Hippocampal formation (tissue), 2 donors: ENCODE data around the gene C11orf21.

Experiments
- DNase-seq, 2 donors: peaks; one replicate each; lab custom pipeline; 2025; lab: John Stamatoyannopoulos, UW

Gene C11orf21

DNA sequence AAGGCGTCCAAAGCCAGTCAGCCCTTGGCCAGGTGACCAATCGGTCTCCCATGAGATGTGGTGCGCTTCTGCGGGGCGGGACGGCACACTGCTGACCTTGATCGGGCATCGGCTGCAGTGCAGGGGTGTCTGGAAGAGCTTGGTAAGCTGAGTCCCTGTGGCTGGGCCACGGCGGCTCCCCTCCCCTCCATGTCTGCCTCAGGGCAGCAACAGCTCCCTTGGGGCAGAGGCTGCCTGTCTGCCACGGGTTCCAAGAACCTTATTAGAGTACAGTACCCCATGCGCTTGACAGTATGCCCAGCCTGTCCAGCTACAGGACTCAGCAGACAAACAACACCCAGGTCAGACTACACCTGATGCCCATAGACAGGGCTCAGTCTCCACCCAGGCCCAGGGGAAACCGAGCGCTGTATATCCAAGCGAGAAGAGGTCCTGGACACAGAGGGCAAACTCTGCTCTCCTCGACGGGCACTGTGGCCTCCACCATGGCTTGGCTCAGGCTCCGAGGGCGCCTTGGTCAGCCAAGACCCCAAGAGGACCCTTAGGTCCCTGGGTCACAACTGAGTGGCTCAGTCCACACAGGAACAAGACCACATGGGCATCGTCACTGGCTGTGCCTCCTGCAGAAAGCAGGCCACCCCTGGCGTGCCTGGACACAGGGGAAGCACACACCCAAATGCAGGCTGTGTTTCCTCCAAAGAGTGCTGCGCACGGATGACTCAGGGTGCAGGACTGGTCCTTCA lies 19.0 kb upstream of the C11orf21 start:
- no peak for DNase-seq

GRCh38 chr11:2319791-2320472 lies 18.2 kb upstream of the C11orf21 start:
- DNase-seq: no peak

GRCh38 chr11:2318707-2319106 lies 17.0 kb upstream of the C11orf21 start:
- no peak for DNase-seq

DNA sequence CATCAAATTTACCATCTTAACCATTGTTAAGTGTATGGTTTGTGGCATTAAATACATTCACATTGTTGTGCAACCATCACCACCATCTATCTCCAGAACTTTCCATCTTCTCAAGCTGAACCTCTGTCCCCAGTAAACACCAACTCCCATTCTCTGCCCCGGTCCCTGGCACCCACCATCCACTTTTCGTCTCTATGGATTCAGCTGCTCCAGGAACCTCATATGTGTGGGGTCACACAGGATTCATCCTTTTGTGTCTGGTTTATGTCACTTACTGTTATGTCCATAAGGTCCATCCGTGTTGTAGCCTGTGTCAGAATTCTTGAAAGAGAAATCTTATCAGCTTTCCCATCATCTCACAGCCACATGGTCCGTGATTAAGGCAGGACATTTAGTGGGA lies 16.4 kb upstream of the C11orf21 start:
- DNase-seq: no peak

DNA sequence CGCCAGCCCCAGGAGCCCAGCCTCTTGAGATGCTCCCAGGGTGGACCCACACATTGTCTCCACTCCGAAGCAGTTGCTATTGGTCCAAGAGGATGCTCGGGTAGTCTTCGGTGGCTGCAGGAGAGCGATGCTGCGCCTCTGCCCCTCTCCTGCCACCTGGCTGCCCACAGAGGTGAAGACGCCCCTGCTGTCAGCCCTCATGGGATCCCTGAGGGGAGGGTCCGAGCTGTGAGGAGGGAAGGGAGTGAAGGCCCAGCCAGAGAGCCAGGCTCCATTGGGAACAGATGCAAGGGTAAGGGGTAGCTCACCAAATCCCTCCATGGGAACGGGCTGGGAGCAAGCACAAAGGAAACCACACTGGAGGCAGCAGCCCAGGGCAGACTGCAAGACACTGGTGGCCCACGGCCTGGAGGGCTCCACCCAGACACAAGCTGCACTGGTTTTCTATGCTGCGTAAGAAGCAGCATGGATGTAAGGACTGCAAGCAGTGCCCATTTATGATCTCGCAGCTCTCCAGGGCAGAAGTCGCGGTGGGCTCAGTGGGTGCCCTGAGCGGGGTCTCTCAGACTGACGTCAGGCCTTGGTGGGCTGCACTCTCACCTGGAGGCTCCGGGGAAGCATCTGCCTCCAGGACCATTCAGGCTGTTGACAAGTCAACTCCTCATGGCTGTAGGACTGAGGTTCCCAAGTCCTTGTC lies 15.8 kb upstream of the C11orf21 start:
- no peak for DNase-seq

- DNase-seq: no peak
These were observed 15.2 kb upstream of the C11orf21 start for GRCh38 chr11:2316963-2317244.

DNA sequence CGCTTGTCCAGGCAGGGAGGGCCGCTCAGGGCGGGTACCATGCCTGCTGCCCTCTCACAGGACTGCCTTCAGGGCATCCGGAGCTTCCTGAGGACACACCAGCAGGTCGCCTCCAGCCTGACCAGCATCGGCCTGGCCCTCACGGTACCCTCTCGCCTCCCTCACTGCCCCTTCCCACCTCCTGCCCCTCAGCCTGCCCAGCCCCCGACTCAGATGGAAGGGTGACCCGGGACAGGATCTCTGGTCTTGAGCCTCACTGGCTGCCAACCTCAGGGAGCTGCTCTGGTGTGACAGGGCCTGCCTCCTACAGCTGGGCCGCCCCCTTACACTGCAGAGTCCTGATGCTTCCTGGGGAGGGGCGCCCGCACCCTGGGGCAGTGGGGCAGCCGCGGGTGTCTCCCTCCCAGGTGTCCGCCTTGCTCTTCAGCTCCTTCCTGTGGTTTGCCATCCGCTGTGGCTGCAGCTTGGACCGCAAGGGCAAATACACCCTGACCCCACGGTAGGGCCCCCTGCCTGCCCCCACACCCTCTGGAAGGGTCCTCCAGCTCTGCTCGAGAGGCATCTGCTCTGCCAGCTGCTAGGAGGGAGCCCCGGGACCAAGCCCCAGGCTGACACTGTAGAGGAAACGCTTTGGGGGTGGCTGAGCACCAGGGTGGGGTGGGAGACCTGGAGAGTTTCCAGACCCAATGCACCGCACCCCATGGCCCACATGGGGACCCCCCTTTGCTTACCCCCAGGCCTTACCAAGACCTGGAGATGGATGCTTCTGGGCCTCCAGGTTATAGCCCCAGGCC lies 14.6 kb upstream of the C11orf21 start:
- no peak for DNase-seq

- no peak for DNase-seq
These were observed 13.9 kb upstream of the C11orf21 start for GRCh38 chr11:2315395-2316168.

GRCh38 chr11:2314525-2315394 lies 13.0 kb upstream of the C11orf21 start:
- DNase-seq: peak; percentile 16 to 69

GRCh38 chr11:2314136-2314524 lies 12.4 kb upstream of the C11orf21 start:
- no peak for DNase-seq

GRCh38 chr11:2313051-2313951 lies 11.6 kb upstream of the C11orf21 start:
- no peak for DNase-seq

DNA sequence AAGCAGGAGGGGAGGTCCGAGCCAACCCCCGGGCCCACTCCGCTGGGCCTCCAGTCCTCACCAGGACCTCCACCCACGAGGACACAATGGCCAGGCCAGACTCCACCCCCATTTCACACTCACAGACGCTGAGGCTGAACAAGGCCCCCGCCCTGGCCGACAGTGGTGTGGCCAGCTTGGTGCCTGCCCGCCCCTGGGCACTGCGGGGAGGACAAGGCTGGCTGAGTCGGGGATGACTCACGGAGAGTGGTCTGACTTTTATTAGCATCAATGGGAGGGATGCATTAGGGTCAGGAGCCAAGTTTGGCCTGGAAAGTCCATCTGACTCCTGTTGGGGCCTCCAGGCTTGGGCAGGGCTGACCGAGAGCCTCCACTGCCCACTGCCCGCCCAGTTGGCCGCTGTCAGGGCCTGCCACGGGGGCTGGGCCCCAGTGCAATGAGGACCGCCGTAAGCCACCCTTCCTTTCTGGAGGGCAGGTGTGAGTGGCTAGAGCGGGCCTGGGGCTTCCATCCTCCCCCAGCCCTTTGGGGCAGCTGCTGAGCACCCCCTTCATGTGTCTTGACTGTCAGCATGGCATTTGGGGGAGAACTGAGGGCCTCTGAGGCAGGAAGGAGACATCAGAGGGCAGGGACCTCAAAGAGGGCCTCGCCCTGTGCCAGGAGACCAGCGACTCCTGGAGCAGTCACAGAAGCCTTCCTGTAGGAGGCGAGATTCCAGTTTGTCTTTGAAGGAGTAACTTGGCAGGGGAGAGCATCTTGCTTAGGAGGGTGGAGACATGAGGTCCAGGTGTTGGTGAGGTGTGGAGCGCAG lies 10.7 kb upstream of the C11orf21 start:
- no peak for DNase-seq

DNA sequence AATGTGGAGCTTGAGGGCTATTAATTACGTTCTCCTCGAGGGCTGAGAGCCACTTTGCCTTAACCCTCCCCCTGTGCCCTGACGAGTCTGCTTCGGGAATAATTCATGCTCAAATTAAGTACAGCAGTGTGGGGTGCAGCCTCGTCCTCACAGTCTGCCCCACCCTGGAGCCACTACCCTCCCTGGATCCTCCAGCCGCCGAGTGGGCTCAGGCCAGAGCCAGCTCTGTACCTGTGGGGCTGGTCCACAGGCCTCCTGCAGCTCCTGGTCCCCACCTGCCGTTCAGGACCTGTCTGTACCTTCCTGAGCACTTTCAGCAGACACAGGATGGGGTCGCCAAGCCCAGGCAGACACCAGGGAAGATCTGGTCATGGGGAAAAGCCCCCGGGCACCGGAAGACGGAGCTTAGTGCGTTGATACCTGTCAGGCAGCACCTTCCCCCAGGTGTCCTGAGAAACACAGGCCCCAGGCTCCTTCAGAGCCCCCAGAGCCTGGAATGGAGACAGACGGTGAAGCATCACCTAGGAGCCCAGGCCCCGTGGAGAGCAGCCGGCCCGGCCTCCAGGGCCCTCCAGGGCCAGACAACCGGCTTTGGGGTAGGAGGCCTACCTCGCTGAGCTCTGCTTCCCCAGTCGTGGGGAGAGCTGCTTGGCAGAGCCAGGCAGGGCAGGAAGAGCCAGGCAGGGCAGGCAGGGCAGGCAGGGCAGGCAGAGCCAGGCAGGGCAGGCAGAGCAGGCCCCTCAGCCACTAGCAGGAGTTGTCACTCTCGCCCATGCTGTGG lies 9.8 kb upstream of the C11orf21 start:
- DNase-seq: no peak

DNA sequence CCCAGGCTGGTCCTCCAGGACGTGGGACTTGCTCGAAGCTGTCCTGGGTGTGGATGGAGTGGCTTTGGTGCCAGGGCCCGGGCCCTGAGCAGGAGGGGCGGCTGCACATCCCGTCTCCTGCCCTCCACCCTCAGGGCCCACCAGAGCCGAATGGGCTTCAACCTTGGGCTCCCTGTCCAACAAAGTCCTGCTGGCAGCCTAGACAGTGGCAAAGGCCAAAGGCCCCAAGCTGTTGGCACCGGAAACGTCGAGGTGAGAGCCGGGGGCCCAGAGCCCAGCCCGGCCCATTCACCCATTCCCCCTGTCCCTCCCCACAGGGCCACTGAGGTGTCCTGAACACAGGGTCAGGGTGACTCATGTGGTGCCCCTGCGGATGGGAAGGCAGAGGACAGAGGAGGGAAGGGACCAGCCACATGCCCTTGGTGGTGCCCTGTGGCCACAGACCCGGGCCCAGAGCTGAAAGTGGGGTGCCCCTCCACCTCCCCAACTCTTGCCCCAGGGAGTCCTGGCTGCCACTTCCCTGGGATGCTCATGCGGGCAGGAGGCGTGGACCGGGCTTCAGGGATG lies 9.2 kb upstream of the C11orf21 start:
- DNase-seq: no peak

DNA sequence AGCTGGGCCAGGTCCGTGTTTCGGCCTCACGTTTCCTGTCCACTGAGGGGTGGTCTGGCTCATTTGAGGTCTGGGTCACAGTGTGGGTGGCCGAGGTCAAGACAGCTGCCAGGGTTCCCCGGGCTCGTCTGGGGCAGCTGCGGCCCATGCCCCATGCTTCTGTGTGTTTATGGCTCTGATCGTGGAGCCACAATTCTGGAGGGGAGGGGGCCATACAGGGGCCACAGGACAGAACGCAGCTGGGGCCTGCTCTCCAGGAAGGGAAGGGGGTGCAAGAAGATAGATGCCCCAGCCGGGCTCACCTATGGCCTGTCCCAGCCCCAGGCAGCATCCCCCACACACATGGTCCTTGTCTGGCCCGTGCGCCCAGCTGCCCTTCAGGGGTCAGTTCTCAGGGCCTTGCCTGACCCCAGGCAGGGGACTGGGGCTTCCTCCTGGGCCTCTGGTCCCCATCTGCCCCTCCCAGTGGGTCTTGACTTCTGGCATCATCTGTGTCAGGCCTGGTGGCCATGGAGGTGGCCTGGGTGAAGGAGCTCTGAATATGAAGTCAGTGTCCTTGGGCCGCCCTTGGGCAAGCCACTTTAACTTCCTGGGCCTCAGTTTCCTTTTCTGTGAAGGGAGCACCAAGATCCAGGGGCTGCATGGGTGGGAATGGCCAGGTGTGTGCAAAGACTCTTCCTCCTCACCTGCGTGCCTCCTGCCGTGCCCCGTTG lies 8.5 kb upstream of the C11orf21 start:
- no peak for DNase-seq

GRCh38 chr11:2309251-2310072 lies 7.7 kb upstream of the C11orf21 start:
- DNase-seq: no peak
